Skeletal muscle cell (primary cell): ENCODE data around the gene DMRTB1.

Source experiments
- DNase-seq: peaks from one replicate; pipeline ENCODE4 v3.0.0-alpha.2; 2010; ENCODE audit warnings: low read depth
- H3K4me3 ChIP-seq: 2 replicates; pipeline ENCODE4 v1.5.1; 2011; ENCODE audit warnings: low read depth, mild to moderate bottlenecking, control low read depth, low read length, moderate library complexity

Gene DMRTB1

GRCh38 chr1:53461323-53462044 lies 2.3 kb downstream of the DMRTB1 start:
- no peak overlapping the region for H3K4me3 ChIP-seq
- DNase-seq: no peak

- DNase-seq: no peak
- H3K4me3 ChIP-seq: no peak overlapping the region
Measured at GRCh38 chr1:53462193-53462592, 3.0 kb downstream of the DMRTB1 start.

- DNase-seq: no peak
- H3K4me3 ChIP-seq: no peak overlapping the region
Measured at GRCh38 chr1:53462769-53463501, 3.7 kb downstream of the DMRTB1 start.

GRCh38 chr1:53463961-53464899 lies 5.0 kb downstream of the DMRTB1 start:
- H3K4me3 ChIP-seq: no peak overlapping the region
- DNase-seq: no peak

GRCh38 chr1:53465023-53465957 lies 6.1 kb downstream of the DMRTB1 start:
- no peak overlapping the region for H3K4me3 ChIP-seq
- no peak for DNase-seq

- no peak for DNase-seq
Measured at GRCh38 chr1:53467391-53467790, 8.2 kb downstream of the DMRTB1 start.

GRCh38 chr1:53468374-53468773 lies 9.2 kb downstream of the DMRTB1 start:
- no peak for DNase-seq
- no peak overlapping the region for H3K4me3 ChIP-seq

More at GRCh38 chr1:53467391-53467790, 8.2 kb downstream of the DMRTB1 start:
- no peak overlapping the region for H3K4me3 ChIP-seq

GRCh38 chr1:53469373-53469772 lies 10.2 kb downstream of the DMRTB1 start:
- DNase-seq: no peak

GRCh38 chr1:53470155-53470554 lies 11.0 kb downstream of the DMRTB1 start:
- DNase-seq: peak; percentile 24

More at GRCh38 chr1:53469373-53469772, 10.2 kb downstream of the DMRTB1 start:
- H3K4me3 ChIP-seq: no peak overlapping the region

GRCh38 chr1:53470584-53470983 lies 11.4 kb downstream of the DMRTB1 start:
- no peak for DNase-seq
- no peak overlapping the region for H3K4me3 ChIP-seq

More at GRCh38 chr1:53470155-53470554, 11.0 kb downstream of the DMRTB1 start:
- no peak overlapping the region for H3K4me3 ChIP-seq

GRCh38 chr1:53471000-53471399 lies 11.8 kb downstream of the DMRTB1 start:
- H3K4me3 ChIP-seq: no peak overlapping the region
- DNase-seq: no peak

- no peak overlapping the region for H3K4me3 ChIP-seq
- DNase-seq: no peak
Measured at GRCh38 chr1:53473463-53473862, 14.3 kb downstream of the DMRTB1 start.

GRCh38 chr1:53475664-53476063 lies 16.5 kb downstream of the DMRTB1 start:
- no peak for DNase-seq

GRCh38 chr1:53476579-53476978 lies 17.4 kb downstream of the DMRTB1 start:
- DNase-seq: no peak
- no peak overlapping the region for H3K4me3 ChIP-seq

More at GRCh38 chr1:53475664-53476063, 16.5 kb downstream of the DMRTB1 start:
- H3K4me3 ChIP-seq: no peak overlapping the region

- no peak for DNase-seq
- no peak overlapping the region for H3K4me3 ChIP-seq
Measured at GRCh38 chr1:53477651-53478501, 18.7 kb downstream of the DMRTB1 start.

- no peak overlapping the region for H3K4me3 ChIP-seq
- DNase-seq: no peak
Measured at GRCh38 chr1:53478502-53478818, 19.3 kb downstream of the DMRTB1 start.

- H3K4me3 ChIP-seq: no peak overlapping the region
- no peak for DNase-seq
Measured at GRCh38 chr1:53480678-53481077, 21.5 kb downstream of the DMRTB1 start.

- no peak overlapping the region for H3K4me3 ChIP-seq
- no peak for DNase-seq
Measured at GRCh38 chr1:53481456-53481855, 22.3 kb downstream of the DMRTB1 start.
